GM23338 (cell line): ENCODE results near the gene CYP27A1. TPM values are rescaled to one million over a fixed set of nuclear protein-coding genes. Genes with fewer than 3 reads are reported as not detected.

ENCODE experiments used
- ATAC-seq: fragments of 200-7000 bp; cut with Tn5 transposase; 3 replicates; pipeline ENCODE4 v1.9.1; 2020
- DNase-seq: peaks from one replicate; pipeline ENCODE4 v3.0.0-alpha.2; 2015; ENCODE audit warnings: low spot score
- H2AFZ ChIP-seq: fragments of 200-600 bp; sonication (generic); 2 replicates; pipeline ENCODE4 v1.8.0; 2016; ENCODE audit warnings: antibody characterized with exemption, mild to moderate bottlenecking, moderate library complexity
- H3F3A ChIP-seq: fragments of 200-600 bp; sonication (generic); replicated peaks from 2 replicates; pipeline ENCODE4 v1.8.0; 2017; ENCODE audit warnings: antibody characterized with exemption, mixed run types, low read depth
- H3K27ac ChIP-seq: fragments of 200-600 bp; sonication (generic); 2 replicates; pipeline ENCODE4 v1.6.1; 2016; ENCODE audit warnings: low read depth
- H3K27me3 ChIP-seq: fragments of 200-600 bp; sonication (generic); 2 replicates; pipeline ENCODE4 v1.8.0; 2016; ENCODE audit warnings: mild to moderate bottlenecking, mixed run types, moderate library complexity; ENCODE audit not compliant: insufficient read depth
- H3K36me3 ChIP-seq: fragments of 200-600 bp; sonication (generic); 2 replicates; pipeline ENCODE4 v1.8.0; 2016; ENCODE audit warnings: mild to moderate bottlenecking; ENCODE audit not compliant: insufficient read depth
- H3K4me1 ChIP-seq: fragments of 200-600 bp; sonication (generic); 2 replicates; pipeline ENCODE4 v1.8.0; 2016; ENCODE audit warnings: mild to moderate bottlenecking, moderate library complexity; ENCODE audit not compliant: insufficient read depth
- H3K4me2 ChIP-seq: fragments of 200-600 bp; sonication (generic); 2 replicates; pipeline ENCODE4 v1.7.1; 2017; ENCODE audit warnings: mixed run types
- H3K4me3 ChIP-seq: fragments of 200-600 bp; sonication (generic); 2 replicates; pipeline ENCODE4 v1.6.1; 2016; ENCODE audit warnings: mixed run types
- H3K79me2 ChIP-seq: fragments of 200-600 bp; sonication (generic); replicated peaks from 2 replicates; pipeline ENCODE4 v1.8.0; 2017; ENCODE audit warnings: mild to moderate bottlenecking; ENCODE audit not compliant: insufficient read depth
- H3K9me2 ChIP-seq: fragments of 200-600 bp; sonication (generic); 2 replicates; pipeline ENCODE4 v1.8.0; 2017; ENCODE audit not compliant: insufficient read depth
- H4K20me1 ChIP-seq: fragments of 200-600 bp; sonication (generic); replicated peaks from 2 replicates; pipeline ENCODE4 v1.8.0; 2017; ENCODE audit warnings: mild to moderate bottlenecking; ENCODE audit not compliant: insufficient read depth
- H3K27ac Mint-ChIP-seq: 2 replicates; pipeline ENCODE4 v1.8.0; 2020; ENCODE audit warnings: inconsistent platforms, mild to moderate bottlenecking, moderate library complexity, mixed read lengths
- H3K27me3 Mint-ChIP-seq: 3 replicates; pipeline ENCODE4 v1.8.0; 2022; ENCODE audit warnings: low read depth, mild to moderate bottlenecking, moderate library complexity, mixed read lengths, inconsistent platforms; ENCODE audit not compliant: insufficient read depth, poor library complexity
- H3K36me3 Mint-ChIP-seq: 3 replicates; pipeline ENCODE4 v1.8.0; 2021; ENCODE audit warnings: low read depth, mild to moderate bottlenecking, inconsistent platforms, moderate library complexity, mixed read lengths
- H3K4me1 Mint-ChIP-seq: 3 replicates; pipeline ENCODE4 v1.8.0; 2020; ENCODE audit warnings: mild to moderate bottlenecking, inconsistent platforms, mixed read lengths
- H3K4me3 Mint-ChIP-seq: 3 replicates; pipeline ENCODE4 v1.8.0; 2021; ENCODE audit warnings: moderate library complexity, mild to moderate bottlenecking, inconsistent platforms, mixed read lengths
- H3K9me3 Mint-ChIP-seq: 3 replicates; pipeline ENCODE4 v1.8.0; 2020; ENCODE audit warnings: moderate library complexity, mild to moderate bottlenecking, inconsistent platforms, mixed read lengths
- CREB1 ChIP-seq: fragments of 250-450 bp; sonication (Bioruptor Pico); IDR thresholded peaks from 2 replicates; pipeline ENCODE4 v1.5.0; 2020; ENCODE audit warnings: low read depth, mild to moderate bottlenecking, moderate library complexity
- ETS1 ChIP-seq: IDR thresholded peaks from 2 replicates; pipeline ENCODE4 v1.6.1; 2016; ENCODE audit warnings: antibody characterized with exemption
- EZH2 ChIP-seq: fragments of 200-600 bp; sonication (generic); IDR thresholded peaks from one replicate; pipeline ENCODE4 v1.8.0; 2017; ENCODE audit warnings: antibody characterized with exemption, mild to moderate bottlenecking, low read depth; ENCODE audit not compliant: unreplicated experiment
- EZH2phosphoT487 ChIP-seq: fragments of 200-600 bp; sonication (generic); IDR thresholded peaks from one replicate; pipeline ENCODE4 v1.8.1; 2018; ENCODE audit warnings: antibody characterized with exemption; ENCODE audit not compliant: unreplicated experiment
- JUNB ChIP-seq: IDR thresholded peaks from one replicate; pipeline ENCODE4 v1.6.1; 2016; ENCODE audit warnings: antibody characterized with exemption; ENCODE audit not compliant: unreplicated experiment
- NANOG ChIP-seq: IDR thresholded peaks from 2 replicates; pipeline ENCODE4 v1.6.1; 2016; ENCODE audit warnings: antibody characterized with exemption, borderline replicate concordance
- POLR2AphosphoS5 ChIP-seq: IDR thresholded peaks from 2 replicates; pipeline ENCODE4 v1.6.1; 2016; ENCODE audit warnings: antibody characterized with exemption, low read depth
- STAT1 ChIP-seq: IDR thresholded peaks from one replicate; pipeline ENCODE4 v1.6.1; 2016; ENCODE audit warnings: antibody characterized with exemption; ENCODE audit not compliant: unreplicated experiment
- ZNF114 ChIP-seq: fragments of 250-450 bp; sonication (Bioruptor Pico); IDR thresholded peaks from 2 replicates; pipeline ENCODE4 v1.5.0; 2020; ENCODE audit warnings: mild to moderate bottlenecking, moderate library complexity
- ZNF331 ChIP-seq: fragments of 250-450 bp; sonication (Bioruptor Pico); IDR thresholded peaks from 2 replicates; pipeline ENCODE4 v1.5.0; 2020; ENCODE audit warnings: low read depth, mild to moderate bottlenecking, moderate library complexity
- ZNF462 ChIP-seq: fragments of 250-450 bp; sonication (Bioruptor Pico); IDR thresholded peaks from 2 replicates; pipeline ENCODE4 v1.5.0; 2020; ENCODE audit warnings: mild to moderate bottlenecking, moderate library complexity
- polyA plus RNA-seq: library from polyadenylated mRNA; unstranded; fragments of >200 nt; fragmentation: Nextera tagmentation; extraction: Ambion mirVana; gene quantifications from 2 replicates; pipeline ENCODE4 v1.2.1, GENCODE V29; 2016
- total RNA-seq: library from RNA; depleted of rRNA; stranded (reverse); fragments of >200 nt; shearing (Covaris generic); gene quantifications from 2 replicates; pipeline ENCODE4 v1.2.3, GENCODE V29; 2014
- TF ChIP-seq, protein P1 (sequence below): IDR thresholded peaks from one replicate; pipeline ENCODE4 v1.6.1; 2018; ENCODE audit warnings: antibody characterized with exemption; ENCODE audit not compliant: unreplicated experiment
- TF ChIP-seq, protein P2 (sequence below), 2 experiments: fragments of 200-600 bp in 1 of 2; sonication (generic) in 1 of 2; conservative IDR thresholded peaks; 2 replicates each; pipeline versions ENCODE4 v1.5.1 to v1.6.1; 2016 to 2017; ENCODE audit warnings: antibody characterized with exemption in 2 of 2, low read depth in 2 of 2, mild to moderate bottlenecking in 2 of 2, moderate library complexity in 1 of 2

The CYP27A1 gene
- total and polyA plus RNA-seq, 2 experiments from 2014 or later, result 2.2 to 6.9 TPM

GRCh38 chr2:218746470-218746795 lies 35.5 kb upstream of the CYP27A1 start:
- ATAC-seq (no peak), DNase-seq (no peak)
- Histone ChIP-seq H3K4me1 (no peaks in the 10 kb centered on the region), H3K27me3 (no peaks in the 10 kb centered on the region), H3K9me2 (no peaks in the 10 kb centered on the region), H4K20me1 (peaks cover 13% of the 10 kb centered on the region), H2AFZ (no peak overlapping the region), H3F3A (no peaks in the 10 kb centered on the region), H3K4me2 (no peak overlapping the region), H3K36me3 (peaks cover 40% of the 10 kb centered on the region), H3K4me3 (no peak overlapping the region), H3K27ac (no peak overlapping the region), H3K79me2 (no peaks in the 10 kb centered on the region)
- TF ChIP-seq EZH2phosphoT487, result no peak
- TF ChIP-seq, protein P1, sequence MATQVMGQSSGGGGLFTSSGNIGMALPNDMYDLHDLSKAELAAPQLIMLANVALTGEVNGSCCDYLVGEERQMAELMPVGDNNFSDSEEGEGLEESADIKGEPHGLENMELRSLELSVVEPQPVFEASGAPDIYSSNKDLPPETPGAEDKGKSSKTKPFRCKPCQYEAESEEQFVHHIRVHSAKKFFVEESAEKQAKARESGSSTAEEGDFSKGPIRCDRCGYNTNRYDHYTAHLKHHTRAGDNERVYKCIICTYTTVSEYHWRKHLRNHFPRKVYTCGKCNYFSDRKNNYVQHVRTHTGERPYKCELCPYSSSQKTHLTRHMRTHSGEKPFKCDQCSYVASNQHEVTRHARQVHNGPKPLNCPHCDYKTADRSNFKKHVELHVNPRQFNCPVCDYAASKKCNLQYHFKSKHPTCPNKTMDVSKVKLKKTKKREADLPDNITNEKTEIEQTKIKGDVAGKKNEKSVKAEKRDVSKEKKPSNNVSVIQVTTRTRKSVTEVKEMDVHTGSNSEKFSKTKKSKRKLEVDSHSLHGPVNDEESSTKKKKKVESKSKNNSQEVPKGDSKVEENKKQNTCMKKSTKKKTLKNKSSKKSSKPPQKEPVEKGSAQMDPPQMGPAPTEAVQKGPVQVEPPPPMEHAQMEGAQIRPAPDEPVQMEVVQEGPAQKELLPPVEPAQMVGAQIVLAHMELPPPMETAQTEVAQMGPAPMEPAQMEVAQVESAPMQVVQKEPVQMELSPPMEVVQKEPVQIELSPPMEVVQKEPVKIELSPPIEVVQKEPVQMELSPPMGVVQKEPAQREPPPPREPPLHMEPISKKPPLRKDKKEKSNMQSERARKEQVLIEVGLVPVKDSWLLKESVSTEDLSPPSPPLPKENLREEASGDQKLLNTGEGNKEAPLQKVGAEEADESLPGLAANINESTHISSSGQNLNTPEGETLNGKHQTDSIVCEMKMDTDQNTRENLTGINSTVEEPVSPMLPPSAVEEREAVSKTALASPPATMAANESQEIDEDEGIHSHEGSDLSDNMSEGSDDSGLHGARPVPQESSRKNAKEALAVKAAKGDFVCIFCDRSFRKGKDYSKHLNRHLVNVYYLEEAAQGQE, result no peak
- no peak for TF ChIP-seq STAT1
- no peak for TF ChIP-seq ZNF462
- no peak for TF ChIP-seq CREB1 (CRISPR knock-in tag)
- TF ChIP-seq ETS1, result no peak
- TF ChIP-seq POLR2AphosphoS5, result no peak
- no peak for TF ChIP-seq ZNF331
- no peak for TF ChIP-seq ZNF114 (CRISPR knock-in tag)
- TF ChIP-seq EZH2, result no peak
- TF ChIP-seq JUNB, result no peak
- TF ChIP-seq NANOG, result no peak
- TF ChIP-seq, protein P2, sequence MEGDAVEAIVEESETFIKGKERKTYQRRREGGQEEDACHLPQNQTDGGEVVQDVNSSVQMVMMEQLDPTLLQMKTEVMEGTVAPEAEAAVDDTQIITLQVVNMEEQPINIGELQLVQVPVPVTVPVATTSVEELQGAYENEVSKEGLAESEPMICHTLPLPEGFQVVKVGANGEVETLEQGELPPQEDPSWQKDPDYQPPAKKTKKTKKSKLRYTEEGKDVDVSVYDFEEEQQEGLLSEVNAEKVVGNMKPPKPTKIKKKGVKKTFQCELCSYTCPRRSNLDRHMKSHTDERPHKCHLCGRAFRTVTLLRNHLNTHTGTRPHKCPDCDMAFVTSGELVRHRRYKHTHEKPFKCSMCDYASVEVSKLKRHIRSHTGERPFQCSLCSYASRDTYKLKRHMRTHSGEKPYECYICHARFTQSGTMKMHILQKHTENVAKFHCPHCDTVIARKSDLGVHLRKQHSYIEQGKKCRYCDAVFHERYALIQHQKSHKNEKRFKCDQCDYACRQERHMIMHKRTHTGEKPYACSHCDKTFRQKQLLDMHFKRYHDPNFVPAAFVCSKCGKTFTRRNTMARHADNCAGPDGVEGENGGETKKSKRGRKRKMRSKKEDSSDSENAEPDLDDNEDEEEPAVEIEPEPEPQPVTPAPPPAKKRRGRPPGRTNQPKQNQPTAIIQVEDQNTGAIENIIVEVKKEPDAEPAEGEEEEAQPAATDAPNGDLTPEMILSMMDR (conservative IDR thresholded peaks at IDR 0.05; ENCODE audit: low read depth in 2 of 2), result no peak
- Mint-ChIP-seq H3K27me3 (no peaks in the 10 kb centered on the region), H3K9me3 (no peaks in the 10 kb centered on the region), H3K4me1 (peaks cover 4% of the 10 kb centered on the region; the same call in 1 of the 3 replicates), H3K27ac (no peak overlapping the region), H3K36me3 (peaks cover 78% of the 10 kb centered on the region), H3K4me3 (no peak overlapping the region)
